ENCODE data around the gene HORMAD2.

The HORMAD2 gene

GRCh38 chr22:30113494-30113893 is 33.2 kb downstream of the HORMAD2 start:
- no peak for DNase-seq

- DNase-seq, result no peak
These were observed 34.1 kb downstream of the HORMAD2 start for GRCh38 chr22:30114361-30114760.

- no peak for DNase-seq
These were observed 35.4 kb downstream of the HORMAD2 start for GRCh38 chr22:30115705-30116104.

DNA sequence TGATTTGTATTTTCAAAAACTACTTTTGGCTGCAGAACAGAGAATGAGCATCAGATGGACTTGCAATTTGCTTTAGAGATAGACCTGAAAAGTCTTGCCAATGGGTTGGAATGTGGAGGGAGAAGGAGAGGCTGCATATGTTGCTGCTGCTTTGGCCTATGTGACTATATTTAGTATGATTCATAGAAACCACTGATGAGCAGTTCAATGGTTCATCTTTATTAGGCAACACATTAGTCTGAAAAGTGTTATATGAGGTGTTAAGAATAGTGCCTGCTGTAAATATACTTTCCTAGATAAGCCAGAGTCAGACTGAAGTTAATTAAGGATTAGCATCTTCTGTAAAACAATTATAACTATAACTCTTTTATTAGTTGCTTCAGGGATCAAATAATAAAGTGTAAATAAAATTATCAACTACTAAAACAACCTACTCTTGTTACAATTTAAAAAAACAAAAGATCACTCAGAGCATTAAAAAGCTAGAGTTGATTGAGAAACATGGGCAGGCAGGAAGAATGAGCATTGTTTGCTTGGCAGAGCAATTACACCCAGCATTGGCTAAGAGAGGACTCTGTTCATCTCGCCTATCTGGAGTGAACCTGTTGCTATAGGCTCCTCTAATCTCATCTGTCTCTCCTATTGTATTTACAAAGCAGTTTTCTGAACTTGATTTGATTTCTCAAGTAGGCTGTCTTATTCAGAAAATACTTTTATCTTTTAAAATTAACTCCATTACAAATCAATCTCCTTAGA is 36.3 kb downstream of the HORMAD2 start:
- no peak for DNase-seq

- no peak for DNase-seq
These were observed 37.0 kb downstream of the HORMAD2 start for GRCh38 chr22:30117256-30117655.

GRCh38 chr22:30118291-30118690 is 38.0 kb downstream of the HORMAD2 start:
- no peak for DNase-seq

- no peak for DNase-seq
These were observed 41.7 kb downstream of the HORMAD2 start for GRCh38 chr22:30121960-30122359.

- DNase-seq, result no peak
These were observed 43.2 kb downstream of the HORMAD2 start for GRCh38 chr22:30123463-30123862.

DNA sequence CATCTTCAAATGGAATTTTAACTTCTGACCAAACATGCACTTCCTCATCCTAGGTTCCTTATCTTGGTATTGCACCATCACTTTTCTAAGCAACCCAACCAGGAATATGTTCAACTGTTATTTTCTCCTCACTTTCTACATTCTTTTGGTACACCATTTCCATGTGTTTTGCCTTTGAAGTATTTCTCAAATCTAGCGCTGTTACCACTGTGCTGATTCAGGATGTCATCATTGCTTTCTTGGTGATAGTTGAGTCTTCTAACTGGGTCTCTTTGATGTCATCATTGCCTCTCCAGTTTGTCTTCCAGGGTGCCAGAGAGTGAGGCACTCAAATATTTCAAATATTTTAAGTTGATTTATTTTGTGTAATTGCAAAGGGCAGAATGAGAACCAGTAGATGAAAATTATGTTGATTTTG is 47.5 kb downstream of the HORMAD2 start:
- no peak for DNase-seq

DNA sequence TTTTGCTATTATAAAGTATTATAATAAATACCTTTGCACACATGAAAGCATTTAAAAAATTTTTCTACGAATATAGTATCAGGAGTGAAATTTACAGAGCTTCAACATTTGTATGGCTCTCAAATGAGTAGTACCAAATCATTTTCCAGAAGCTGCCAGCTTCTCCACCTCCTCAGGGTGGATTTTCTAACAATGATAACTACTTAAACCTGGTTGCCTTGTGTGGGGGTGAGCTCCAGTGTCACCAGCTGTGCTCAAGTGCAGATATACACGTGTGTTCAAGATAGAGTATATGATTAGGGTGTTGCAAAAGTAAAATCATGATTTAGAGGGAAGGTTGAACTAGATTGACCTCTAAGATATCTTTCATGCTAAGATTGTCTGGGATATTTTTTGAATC is 48.2 kb downstream of the HORMAD2 start:
- no peak for DNase-seq

DNA sequence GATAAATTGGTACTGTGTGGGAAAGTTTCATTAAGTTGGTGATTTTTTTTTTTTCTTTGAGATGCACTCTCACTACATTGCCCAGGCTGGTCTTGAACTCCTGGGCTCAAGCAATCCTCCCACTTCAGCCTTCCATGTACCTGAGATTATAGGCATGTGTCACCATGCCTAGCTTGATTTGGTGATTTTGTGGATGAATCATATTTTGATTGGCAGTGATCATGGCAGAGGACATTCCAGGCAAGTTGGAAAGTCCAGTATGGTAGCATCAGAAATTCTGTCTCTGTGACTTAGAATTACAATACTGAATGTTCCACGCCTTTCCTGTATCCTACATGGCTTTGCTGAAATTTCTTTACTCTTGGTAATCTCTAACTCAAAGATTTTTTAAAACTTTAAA is 49.4 kb downstream of the HORMAD2 start:
- no peak for DNase-seq

DNA sequence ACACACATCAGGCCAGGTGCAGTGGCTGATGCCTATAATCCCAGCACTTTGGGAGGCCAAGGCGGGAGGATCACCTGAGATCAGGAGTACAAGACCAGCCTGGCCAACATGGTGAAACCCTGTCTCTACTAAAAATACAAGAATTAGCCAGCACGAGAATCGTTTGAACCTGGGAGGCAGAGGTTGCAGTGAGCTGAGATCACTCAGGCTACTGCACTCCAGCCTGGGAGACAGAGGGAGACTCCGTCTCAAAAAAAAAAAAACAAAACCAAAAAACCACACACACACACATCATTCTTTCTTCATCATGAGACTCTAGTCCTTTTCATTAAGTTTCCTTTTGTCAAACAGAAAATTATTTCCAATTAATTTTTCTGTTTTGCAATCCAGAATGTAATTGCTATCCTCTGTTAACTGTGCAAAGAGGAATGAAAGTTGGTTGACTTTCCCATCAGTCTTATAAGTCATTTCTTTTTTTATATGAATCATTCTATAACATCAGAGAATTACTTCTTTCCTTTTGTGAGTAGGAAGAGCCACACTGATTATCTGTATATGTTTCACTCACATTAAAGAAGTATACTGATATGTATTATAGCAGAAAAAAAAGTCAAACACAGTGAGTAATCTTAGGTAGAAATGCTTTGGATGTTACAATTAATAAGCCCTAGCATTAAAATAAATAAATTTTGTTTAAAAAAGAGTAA is 52.2 kb downstream of the HORMAD2 start:
- no peak for DNase-seq

DNA sequence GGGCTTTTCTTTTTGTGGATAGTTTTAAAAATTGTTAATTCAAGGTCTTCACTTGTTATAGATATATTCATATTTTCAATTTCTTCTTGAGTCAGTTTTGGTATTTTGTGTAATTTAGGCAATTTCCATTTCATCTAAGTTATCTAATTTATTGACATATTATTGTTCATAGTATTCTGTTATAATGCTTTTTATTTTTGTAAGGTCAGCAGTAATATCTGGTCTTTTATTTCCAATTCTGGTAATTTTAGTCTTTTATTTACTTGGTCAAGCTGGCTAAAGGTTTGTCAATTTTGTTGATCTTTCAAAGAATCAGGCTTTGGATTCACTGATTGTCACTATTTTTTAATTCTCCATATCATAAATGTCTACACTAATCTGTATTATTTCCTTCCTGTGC is 60.1 kb downstream of the HORMAD2 start:
- no peak for DNase-seq

GRCh38 chr22:30143265-30143664 is 63.0 kb downstream of the HORMAD2 start:
- DNase-seq, result no peak

GRCh38 chr22:30144391-30144790 is 64.1 kb downstream of the HORMAD2 start:
- DNase-seq, result no peak

- DNase-seq, result no peak
These were observed 69.9 kb downstream of the HORMAD2 start for GRCh38 chr22:30150212-30150611.

DNA sequence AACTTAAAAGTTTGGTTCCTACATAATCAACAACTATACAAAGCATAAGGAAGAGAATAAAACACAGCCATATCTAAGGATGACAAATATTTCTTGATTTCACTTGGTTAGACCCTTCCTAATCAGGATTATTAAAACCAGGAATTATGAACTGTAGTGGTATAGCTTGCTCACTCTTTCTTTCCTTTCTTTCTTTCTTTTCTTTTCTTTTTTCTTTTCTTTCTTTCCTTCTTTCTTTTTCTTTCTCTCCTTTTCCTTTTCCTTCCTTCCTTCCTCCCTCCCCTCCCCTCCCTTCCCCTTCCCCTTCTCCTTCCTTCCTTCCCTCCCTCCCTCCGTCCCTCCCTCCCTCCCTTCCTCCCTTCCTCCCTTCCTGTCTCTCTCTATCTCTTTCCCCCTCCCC is 78.0 kb downstream of the HORMAD2 start:
- DNase-seq, result no peak

DNA sequence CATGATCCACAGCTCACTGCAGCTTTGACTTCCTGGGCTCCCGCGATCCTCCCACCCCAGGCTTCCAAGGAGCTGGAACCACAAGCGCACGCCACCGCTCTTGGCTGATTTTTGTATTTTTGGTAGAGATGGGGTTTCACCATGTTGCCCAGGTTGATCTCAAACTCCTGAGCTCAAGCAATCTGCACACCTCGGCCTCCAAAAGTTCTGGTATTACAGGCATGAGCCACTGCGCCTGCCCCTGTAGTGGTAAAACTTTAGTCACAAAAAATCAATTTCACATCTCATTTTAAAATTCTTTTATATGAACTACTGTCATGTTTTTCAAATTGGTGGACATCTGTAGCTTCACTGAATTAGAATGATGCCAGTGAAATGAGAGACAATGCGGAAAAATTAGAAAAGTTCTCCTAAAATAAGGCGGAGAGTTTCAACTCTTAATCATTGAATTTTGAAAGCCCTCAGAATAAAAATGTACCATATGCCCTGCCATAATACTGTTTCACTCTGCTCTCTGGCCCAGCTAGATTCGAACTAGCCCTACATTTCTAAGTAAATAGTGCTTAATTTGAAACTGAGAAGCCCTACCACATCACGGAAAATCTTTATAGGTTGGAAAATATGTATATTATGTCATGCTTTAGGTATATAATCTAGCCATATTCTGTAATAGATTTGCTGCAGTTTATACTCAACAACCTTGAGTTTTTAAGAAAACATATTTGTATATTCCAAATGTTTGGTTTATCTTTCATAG is 78.7 kb downstream of the HORMAD2 start:
- DNase-seq, result no peak

GRCh38 chr22:30159561-30160353 is 79.5 kb downstream of the HORMAD2 start:
- DNase-seq, result no peak

DNA sequence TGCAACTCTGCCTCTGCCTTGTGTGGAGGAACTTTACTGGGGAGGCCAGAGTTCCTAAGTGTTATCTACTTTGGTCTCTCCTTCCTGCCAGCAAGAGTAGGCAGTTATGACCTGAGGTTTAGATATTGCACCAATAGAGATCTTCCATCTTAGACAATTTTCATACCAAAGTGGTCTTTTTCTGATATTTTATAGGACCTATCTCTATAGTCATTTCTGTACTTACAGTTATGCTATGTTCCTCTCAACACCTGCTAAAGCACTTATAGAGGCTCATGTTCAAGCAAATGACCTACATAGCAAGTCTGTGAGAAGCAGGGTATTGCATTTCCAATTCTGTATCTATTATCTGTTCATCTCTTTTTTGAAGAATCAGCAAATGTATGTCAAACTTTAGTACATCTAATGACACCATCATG is 80.8 kb downstream of the HORMAD2 start:
- no peak for DNase-seq

DNA sequence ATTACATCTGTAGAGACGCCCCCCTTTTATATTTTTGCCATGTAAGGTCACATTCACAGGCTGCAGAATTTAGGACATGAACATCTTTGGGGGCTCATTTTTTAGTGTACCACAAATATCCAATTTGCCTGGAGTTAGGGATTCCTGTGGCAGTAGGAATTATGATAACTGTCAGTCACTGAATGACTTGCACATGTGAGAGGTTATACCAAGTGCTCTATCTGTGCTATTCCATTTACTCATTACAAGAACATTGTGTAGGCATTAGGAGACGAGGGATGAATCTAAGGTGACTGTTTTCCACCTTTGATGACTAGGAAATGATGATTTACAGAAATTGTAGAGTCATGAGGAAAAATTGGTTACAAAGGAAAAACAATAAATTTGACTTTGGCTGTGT is 87.0 kb downstream of the HORMAD2 start:
- no peak for DNase-seq

- DNase-seq, result no peak
These were observed 87.5 kb downstream of the HORMAD2 start for GRCh38 chr22:30167734-30168133.

DNA sequence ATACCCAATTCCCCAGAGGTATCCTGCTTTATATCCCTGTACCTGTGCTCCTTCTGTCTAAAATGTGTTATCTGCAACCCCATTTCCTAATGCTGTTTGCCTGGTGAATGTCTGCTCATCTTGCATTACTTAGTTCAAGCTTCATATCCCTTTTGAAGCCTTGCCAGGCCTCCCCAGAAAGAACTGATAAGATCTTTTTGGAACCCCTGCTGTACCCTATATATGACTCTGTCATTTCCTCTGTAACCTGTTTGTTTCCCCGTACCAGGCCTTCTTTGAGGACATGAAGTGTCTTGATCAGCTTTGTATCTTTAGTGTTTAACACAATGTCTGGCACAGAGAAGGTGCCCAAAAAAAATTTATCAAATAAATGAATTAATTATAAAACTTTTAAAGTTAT is 88.7 kb downstream of the HORMAD2 start:
- peak; percentile 29 for DNase-seq
